Choroid plexus epithelial cell (primary cell): Measurements from ENCODE around the gene ANKRD10.
A peak's percentile ranks its signal among the peaks of the same experiment; 100 is the strongest.

Experiments used
- DNase-seq: peaks from one replicate; pipeline ENCODE4 v3.0.0-alpha.2; 2010; ENCODE audit warnings: low read depth
- H3K4me3 ChIP-seq: 2 replicates; pipeline ENCODE4 v1.5.1; 2011; ENCODE audit warnings: low read depth, mild to moderate bottlenecking, control low read depth, low read length, moderate library complexity
- CTCF ChIP-seq: conservative IDR thresholded peaks from 2 replicates; pipeline ENCODE4 v1.5.1; 2011; ENCODE audit warnings: low read depth, mild to moderate bottlenecking, control low read depth, inconsistent platforms, low read length, moderate library complexity

Gene ANKRD10

GRCh38 chr13:110925023-110925612 is 10.2 kb upstream of the ANKRD10 start:
- H3K4me3 ChIP-seq = no peak overlapping the region
- TF ChIP-seq CTCF = no peak
- DNase-seq = peak; percentile 26

- no peak for TF ChIP-seq CTCF
- DNase-seq = no peak
- no peak overlapping the region for H3K4me3 ChIP-seq
These were observed 9.7 kb upstream of the ANKRD10 start for GRCh38 chr13:110924639-110924934.

- H3K4me3 ChIP-seq = no peak overlapping the region
- DNase-seq = no peak
- TF ChIP-seq CTCF = no peak
These were observed 9.1 kb upstream of the ANKRD10 start for GRCh38 chr13:110923777-110924638.

GRCh38 chr13:110923086-110923485 is 8.2 kb upstream of the ANKRD10 start:
- no peak overlapping the region for H3K4me3 ChIP-seq
- DNase-seq = no peak
- no peak for TF ChIP-seq CTCF

- no peak for TF ChIP-seq CTCF
- H3K4me3 ChIP-seq = no peak overlapping the region
- DNase-seq = no peak
These were observed 7.6 kb upstream of the ANKRD10 start for GRCh38 chr13:110922506-110922905.

GRCh38 chr13:110921695-110922094 is 6.8 kb upstream of the ANKRD10 start:
- no peak overlapping the region for H3K4me3 ChIP-seq
- no peak for DNase-seq
- no peak for TF ChIP-seq CTCF

GRCh38 chr13:110921209-110921608 is 6.3 kb upstream of the ANKRD10 start:
- no peak for DNase-seq
- H3K4me3 ChIP-seq = no peak overlapping the region

More at GRCh38 chr13:110921209-110921608, 6.3 kb upstream of the ANKRD10 start:
- TF ChIP-seq CTCF = no peak
